NCI-H82 treated with DMSO at 0.1 percent for 48 hours (cell line): ENCODE data around the gene FAM180A.
"Not testable (repeated sequence)": the region's sequence is repeated elsewhere in the genome, so short reads cannot be mapped to it uniquely, and the experiment has no call there.

Experiments
- DNase-seq: peaks from one replicate; lab custom pipeline; 2025; ENCODE audit not compliant: unreplicated experiment; lab: John Stamatoyannopoulos, UW

The FAM180A gene

DNA sequence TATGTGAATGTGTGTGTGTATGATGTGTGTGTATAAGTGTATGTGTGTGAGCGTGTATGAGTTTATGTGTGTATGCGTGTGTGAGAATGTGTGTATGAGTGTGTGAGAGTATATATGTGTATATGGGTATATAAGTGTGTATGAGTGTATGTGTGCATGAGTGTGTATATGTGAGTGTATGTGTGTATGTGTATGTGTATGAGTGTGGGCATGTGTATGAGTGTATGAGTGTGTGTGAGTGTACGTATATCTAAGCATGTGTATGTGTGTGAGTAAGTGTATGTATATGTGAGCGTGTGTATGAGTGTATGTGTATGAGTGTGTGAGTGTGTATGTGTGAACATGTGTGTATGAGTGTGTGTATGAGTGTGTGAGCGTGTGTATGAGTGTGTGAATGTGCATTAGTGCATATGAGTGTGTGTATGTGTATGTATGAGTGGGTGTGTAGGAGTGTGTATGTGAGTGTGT is 33.5 kb downstream of the FAM180A start:
- DNase-seq: no peak

GRCh38 chr7:135714534-135715009 is 34.0 kb downstream of the FAM180A start:
- no peak for DNase-seq

GRCh38 chr7:135713836-135714470 is 34.7 kb downstream of the FAM180A start:
- no peak for DNase-seq

- no peak for DNase-seq
These were observed 35.8 kb downstream of the FAM180A start for GRCh38 chr7:135712796-135713195.

- DNase-seq: no peak
These were observed 36.3 kb downstream of the FAM180A start for GRCh38 chr7:135712182-135712782.

- DNase-seq: no peak
These were observed 37.5 kb downstream of the FAM180A start for GRCh38 chr7:135711139-135711469.

- DNase-seq: no peak
These were observed 38.0 kb downstream of the FAM180A start for GRCh38 chr7:135710417-135711138.

DNA sequence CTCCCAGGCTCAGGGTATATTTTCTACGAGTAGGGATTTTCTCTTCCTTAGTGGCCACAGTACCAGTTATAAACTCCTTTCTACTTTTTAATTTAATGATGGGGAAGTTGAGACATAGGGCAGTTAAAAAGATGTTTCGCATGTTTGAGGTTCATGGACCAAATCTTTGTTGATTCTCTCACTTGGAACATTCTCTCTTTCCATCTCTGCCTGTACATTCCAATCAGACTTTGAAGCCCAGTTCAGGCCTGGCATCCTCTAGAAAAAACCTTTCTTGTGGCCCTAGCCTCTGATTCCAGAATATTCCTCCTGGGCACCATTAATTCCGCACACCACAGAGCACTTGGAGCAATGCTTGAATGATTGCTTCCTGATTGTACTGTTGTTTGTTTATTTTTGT is 39.1 kb downstream of the FAM180A start:
- DNase-seq: no peak

DNA sequence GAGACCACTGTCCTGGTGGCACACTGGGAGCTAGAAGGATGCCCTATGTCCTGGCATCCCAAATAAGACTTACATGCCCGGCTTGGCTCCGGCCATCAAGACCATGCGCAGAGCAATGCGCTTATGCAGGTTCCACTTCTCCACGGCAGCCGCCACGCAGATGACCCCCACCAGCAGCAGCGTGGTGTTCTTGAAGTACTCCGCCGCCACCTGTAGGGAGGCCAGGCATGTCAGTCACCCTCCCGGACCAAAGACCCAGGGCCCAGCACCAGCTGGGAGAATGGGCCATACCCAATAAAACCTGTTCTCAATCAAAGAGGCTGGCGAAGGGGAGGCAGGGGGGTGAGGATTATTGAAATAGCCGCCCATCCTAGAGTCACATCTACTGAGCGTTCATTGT is 40.6 kb downstream of the FAM180A start:
- no peak for DNase-seq

DNA sequence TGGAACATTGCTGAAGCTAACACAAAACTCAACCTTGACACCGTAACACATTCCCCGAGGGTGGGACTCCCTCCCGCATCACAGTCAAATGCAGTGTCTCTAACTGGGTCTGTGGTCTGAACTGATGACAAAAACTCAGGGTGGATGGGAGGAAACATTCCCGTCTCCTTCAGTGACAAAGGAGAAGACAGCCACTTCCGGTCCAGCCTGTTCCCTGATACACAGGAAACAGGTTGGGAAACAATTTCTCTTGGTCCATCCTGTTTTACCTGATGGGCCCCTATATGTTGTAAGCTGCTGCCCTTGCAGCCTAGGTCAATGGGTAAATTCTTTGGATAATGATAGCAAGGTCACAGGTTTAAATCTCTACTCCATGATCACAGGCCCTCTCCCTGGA is 41.0 kb downstream of the FAM180A start:
- no peak for DNase-seq

DNA sequence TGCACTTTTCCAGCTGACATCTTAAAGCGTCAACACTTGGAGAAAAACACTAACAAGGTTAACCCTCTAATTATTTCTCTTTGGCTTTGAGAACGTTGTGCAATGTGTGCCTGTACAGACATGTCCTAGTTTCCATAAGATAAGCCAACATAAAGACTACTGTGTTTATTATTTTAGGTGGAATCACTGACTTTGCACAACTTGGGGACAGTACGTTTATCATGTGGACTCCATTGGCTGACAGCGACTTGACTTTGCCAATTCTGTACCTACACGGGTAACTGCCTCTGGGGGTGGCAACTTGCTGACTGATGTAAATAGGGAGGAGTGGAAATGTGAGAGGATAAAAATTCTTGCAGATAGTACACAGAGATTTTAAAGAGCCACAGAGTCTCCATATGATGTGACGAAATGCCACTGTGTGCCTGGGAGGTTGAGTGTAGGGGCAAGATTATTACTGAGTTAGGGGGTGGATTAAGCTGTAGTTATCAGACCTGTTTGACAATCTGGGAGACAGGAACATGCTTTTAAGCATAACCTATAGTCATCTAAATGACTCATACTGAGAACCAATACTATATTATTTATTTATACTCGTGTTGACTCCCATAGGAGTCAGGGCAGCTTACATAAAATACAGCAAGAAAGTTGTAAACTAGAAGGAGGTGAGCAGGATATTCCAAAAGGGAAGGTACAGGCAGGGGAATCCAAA is 41.6 kb downstream of the FAM180A start:
- no peak for DNase-seq

DNA sequence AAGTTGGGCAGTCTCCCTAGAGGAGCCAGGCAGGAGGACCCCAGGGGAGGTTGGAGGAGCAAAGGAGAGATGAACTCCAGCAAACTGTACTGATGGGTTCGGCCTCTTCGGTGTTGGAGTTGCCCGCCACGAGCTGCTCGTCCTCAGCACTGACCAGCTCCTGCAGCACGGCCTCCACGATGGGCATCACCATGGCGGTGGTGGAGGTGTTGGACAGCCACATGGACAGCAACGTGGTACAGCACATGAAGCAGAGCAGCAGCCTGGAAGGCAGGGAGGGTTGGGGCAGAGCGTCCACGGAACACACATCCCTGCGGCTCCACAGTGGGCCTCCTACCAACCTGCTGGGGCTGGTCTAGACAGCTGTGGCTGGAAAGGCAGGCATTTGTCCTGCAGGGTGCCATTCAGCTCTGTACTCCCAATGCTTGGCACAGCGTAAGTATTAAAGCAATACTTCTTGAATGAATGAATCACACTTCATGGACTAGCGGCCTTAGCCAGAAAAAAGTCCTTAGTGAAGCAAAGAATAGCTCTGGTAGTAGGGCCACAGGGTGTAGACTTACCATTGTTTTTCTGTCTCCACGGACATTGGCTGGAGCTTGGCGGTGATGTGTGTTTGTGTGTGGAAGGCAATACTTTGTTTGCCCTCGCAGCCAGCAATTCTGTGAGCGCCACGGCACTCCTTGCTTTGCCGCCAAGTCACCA is 42.4 kb downstream of the FAM180A start:
- DNase-seq: no peak

DNA sequence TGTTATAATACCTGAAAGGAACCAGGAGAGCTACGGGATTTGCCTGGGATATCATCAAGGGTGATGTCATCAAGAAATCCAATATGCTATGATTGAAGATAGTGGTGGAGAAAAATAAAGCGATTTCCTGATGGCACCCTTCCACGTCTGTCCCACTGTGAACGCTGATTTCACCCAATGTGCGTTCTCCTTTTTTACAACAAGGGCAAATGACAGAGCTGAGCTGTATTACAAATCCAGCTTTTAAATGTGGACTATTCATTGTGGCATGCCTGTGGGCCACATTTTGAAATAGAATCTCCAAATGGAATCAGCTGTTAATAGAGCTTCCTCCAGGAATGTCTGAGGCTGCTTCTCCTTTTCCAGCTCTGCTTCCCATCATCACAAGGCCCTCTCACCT is 43.9 kb downstream of the FAM180A start:
- DNase-seq: no peak

GRCh38 chr7:135704074-135704473 is 44.5 kb downstream of the FAM180A start:
- no peak for DNase-seq

GRCh38 chr7:135697276-135698049 is 51.1 kb downstream of the FAM180A start:
- peak; percentile 70 for DNase-seq

- DNase-seq: no peak
These were observed 55.1 kb downstream of the FAM180A start for GRCh38 chr7:135693558-135693957.

- DNase-seq: not testable (repeated sequence)
These were observed 56.0 kb downstream of the FAM180A start for GRCh38 chr7:135692606-135693005.

GRCh38 chr7:135692055-135692454 is 56.6 kb downstream of the FAM180A start:
- no peak for DNase-seq

- no peak for DNase-seq
These were observed 58.0 kb downstream of the FAM180A start for GRCh38 chr7:135690566-135690965.

DNA sequence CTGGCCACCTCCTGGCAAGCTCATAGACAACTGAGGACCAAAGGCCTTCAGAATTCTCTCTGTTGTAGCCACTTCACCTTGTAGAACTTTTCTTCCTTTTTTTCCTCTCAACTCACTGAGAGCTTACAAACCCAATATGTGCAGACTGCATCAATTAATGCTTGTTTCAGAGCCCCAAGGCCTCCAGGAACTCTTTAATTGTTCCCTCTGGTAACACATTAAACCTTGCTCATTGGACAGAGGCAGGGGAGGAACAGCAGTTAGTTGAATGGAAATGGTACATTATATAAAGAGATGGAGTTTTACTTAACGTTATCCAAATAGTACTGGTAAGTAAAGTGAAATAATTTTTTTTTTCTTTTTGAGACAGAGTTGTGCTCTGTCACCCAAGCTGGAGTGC is 61.1 kb downstream of the FAM180A start:
- no peak for DNase-seq
